ENCODE results near the gene VSIR. TPM values are rescaled to one million over a fixed set of nuclear protein-coding genes. Genes with fewer than 3 reads are reported as not detected.
A peak's percentile ranks its signal among the peaks of the same experiment; 100 is the strongest.

Gene VSIR
- total and polyA plus RNA-seq, 9 of the 15 experiments (the other 6 are each of a cell fraction or from before 2014, with no cell fraction given) = 0.14 to 20.5 (median 9.3) TPM

GRCh38 chr10:71746344-71747037 is 26.8 kb downstream of the VSIR start (continued):
- no peak for TF ChIP-seq ZHX1 (conservative IDR thresholded peaks at IDR 0.05; ENCODE audit: low read length)
- TF ChIP-seq POLR3A (IDR thresholded peaks at IDR 0.05; ENCODE audit: borderline replicate concordance, extremely low read depth, insufficient read depth, insufficient read length) = no peak
- peak; percentile 77; the same call in 1 of the 2 replicates for TF ChIP-seq DMBX1 (CRISPR knock-in tag; IDR thresholded peaks at IDR 0.05; ENCODE audit: borderline replicate concordance)
- no peak for TF ChIP-seq RFX5 (IDR thresholded peaks at IDR 0.05; ENCODE audit: low read depth, low read length)
- TF ChIP-seq ARNT (IDR thresholded peaks at IDR 0.05) = 0 out of 4 replicates have a peak, but pooled peaks of 1 of the 2 experiments have one; percentile 45
- TF ChIP-seq ZNF445 (CRISPR knock-in tag; IDR thresholded peaks at IDR 0.05; ENCODE audit: low read depth) = no peak
- TF ChIP-seq, protein P1, sequence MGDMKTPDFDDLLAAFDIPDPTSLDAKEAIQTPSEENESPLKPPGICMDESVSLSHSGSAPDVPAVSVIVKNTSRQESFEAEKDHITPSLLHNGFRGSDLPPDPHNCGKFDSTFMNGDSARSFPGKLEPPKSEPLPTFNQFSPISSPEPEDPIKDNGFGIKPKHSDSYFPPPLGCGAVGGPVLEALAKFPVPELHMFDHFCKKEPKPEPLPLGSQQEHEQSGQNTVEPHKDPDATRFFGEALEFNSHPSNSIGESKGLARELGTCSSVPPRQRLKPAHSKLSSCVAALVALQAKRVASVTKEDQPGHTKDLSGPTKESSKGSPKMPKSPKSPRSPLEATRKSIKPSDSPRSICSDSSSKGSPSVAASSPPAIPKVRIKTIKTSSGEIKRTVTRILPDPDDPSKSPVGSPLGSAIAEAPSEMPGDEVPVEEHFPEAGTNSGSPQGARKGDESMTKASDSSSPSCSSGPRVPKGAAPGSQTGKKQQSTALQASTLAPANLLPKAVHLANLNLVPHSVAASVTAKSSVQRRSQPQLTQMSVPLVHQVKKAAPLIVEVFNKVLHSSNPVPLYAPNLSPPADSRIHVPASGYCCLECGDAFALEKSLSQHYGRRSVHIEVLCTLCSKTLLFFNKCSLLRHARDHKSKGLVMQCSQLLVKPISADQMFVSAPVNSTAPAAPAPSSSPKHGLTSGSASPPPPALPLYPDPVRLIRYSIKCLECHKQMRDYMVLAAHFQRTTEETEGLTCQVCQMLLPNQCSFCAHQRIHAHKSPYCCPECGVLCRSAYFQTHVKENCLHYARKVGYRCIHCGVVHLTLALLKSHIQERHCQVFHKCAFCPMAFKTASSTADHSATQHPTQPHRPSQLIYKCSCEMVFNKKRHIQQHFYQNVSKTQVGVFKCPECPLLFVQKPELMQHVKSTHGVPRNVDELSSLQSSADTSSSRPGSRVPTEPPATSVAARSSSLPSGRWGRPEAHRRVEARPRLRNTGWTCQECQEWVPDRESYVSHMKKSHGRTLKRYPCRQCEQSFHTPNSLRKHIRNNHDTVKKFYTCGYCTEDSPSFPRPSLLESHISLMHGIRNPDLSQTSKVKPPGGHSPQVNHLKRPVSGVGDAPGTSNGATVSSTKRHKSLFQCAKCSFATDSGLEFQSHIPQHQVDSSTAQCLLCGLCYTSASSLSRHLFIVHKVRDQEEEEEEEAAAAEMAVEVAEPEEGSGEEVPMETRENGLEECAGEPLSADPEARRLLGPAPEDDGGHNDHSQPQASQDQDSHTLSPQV (IDR thresholded peaks at IDR 0.05) = peak; percentile 94
- TF ChIP-seq HDAC3 (IDR thresholded peaks at IDR 0.05; ENCODE audit: borderline replicate concordance, partially characterized antibody) = no peak
- TF ChIP-seq RERE (CRISPR knock-in tag; IDR thresholded peaks at IDR 0.05; ENCODE audit: borderline replicate concordance) = no peak
- TF ChIP-seq KAT7 (CRISPR knock-in tag; IDR thresholded peaks at IDR 0.05; ENCODE audit: borderline replicate concordance) = 0 out of 2 replicates have a peak, but pooled peaks have one; percentile 72
- no peak for TF ChIP-seq PRPF4 (IDR thresholded peaks at IDR 0.05; ENCODE audit: insufficient read depth, low read depth, low read length, poor library complexity, severe bottlenecking)
- peak; percentile 32; the same call in 1 of the 2 replicates for TF ChIP-seq ZNF76 (CRISPR knock-in tag; IDR thresholded peaks at IDR 0.05; ENCODE audit: borderline replicate concordance)
